ENCODE results near the gene POLR1F.
"Not testable (repeated sequence)": the region's sequence is repeated elsewhere in the genome, so short reads cannot be mapped to it uniquely, and the experiment has no call there.

DNA sequence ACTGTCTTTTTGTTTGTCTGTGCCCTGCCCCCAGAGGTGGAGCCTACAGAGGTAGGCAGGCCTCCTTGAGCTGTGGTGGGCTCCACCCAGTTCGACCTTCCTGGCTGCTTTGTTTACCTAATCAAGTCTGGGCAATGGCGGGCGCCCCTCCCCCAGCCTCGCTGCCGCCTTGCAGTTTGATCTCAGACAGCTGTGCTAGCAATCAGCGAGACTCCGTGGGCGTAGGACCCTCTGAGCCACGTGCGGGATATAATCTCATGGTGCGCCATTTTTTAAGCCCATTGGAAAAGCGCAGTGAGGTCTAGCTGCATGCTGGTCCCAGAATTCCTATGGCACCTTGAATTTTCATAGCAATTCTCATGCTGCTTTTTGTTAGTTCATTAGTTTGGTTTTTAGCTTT lies 19.7 kb downstream of the POLR1F start:
- not testable (repeated sequence) for TF ChIP-seq POLR2AphosphoS5 (IDR thresholded peaks at IDR 0.05; ENCODE audit: low read depth, low read length); SIN3A (IDR thresholded peaks at IDR 0.05; ENCODE audit: borderline replicate concordance, insufficient read depth, low read depth, low read length)
- TF ChIP-seq, protein P1, sequence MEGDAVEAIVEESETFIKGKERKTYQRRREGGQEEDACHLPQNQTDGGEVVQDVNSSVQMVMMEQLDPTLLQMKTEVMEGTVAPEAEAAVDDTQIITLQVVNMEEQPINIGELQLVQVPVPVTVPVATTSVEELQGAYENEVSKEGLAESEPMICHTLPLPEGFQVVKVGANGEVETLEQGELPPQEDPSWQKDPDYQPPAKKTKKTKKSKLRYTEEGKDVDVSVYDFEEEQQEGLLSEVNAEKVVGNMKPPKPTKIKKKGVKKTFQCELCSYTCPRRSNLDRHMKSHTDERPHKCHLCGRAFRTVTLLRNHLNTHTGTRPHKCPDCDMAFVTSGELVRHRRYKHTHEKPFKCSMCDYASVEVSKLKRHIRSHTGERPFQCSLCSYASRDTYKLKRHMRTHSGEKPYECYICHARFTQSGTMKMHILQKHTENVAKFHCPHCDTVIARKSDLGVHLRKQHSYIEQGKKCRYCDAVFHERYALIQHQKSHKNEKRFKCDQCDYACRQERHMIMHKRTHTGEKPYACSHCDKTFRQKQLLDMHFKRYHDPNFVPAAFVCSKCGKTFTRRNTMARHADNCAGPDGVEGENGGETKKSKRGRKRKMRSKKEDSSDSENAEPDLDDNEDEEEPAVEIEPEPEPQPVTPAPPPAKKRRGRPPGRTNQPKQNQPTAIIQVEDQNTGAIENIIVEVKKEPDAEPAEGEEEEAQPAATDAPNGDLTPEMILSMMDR (IDR thresholded peaks at IDR 0.05): not testable (repeated sequence)
- TF ChIP-seq, protein P2, sequence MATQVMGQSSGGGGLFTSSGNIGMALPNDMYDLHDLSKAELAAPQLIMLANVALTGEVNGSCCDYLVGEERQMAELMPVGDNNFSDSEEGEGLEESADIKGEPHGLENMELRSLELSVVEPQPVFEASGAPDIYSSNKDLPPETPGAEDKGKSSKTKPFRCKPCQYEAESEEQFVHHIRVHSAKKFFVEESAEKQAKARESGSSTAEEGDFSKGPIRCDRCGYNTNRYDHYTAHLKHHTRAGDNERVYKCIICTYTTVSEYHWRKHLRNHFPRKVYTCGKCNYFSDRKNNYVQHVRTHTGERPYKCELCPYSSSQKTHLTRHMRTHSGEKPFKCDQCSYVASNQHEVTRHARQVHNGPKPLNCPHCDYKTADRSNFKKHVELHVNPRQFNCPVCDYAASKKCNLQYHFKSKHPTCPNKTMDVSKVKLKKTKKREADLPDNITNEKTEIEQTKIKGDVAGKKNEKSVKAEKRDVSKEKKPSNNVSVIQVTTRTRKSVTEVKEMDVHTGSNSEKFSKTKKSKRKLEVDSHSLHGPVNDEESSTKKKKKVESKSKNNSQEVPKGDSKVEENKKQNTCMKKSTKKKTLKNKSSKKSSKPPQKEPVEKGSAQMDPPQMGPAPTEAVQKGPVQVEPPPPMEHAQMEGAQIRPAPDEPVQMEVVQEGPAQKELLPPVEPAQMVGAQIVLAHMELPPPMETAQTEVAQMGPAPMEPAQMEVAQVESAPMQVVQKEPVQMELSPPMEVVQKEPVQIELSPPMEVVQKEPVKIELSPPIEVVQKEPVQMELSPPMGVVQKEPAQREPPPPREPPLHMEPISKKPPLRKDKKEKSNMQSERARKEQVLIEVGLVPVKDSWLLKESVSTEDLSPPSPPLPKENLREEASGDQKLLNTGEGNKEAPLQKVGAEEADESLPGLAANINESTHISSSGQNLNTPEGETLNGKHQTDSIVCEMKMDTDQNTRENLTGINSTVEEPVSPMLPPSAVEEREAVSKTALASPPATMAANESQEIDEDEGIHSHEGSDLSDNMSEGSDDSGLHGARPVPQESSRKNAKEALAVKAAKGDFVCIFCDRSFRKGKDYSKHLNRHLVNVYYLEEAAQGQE (IDR thresholded peaks at IDR 0.05; ENCODE audit: insufficient read depth in 1 of 2, low read depth in 2 of 2, low read length in 1 of 2): not testable (repeated sequence)
